SIG-M5 treated with dmso at 0.1 percent for 504 hours (cell line): ENCODE results near the gene THG1L.
"Not testable (repeated sequence)": the region's sequence is repeated elsewhere in the genome, so short reads cannot be mapped to it uniquely, and the experiment has no call there.

ENCODE experiments used
- DNase-seq: peaks from one replicate; lab custom pipeline; 2025; ENCODE audit not compliant: unreplicated experiment; lab: John Stamatoyannopoulos, UW

Gene THG1L

GRCh38 chr5:157731272-157732129 is at the start of gene THG1L:
TSS of gene THG1L (plus strand) at chr5:157731420. CDS start at chr5:157731441, 21 bp downstream.
- peak; percentile 95 for DNase-seq

- DNase-seq, result no peak
These were observed 49.0 kb upstream of the THG1L start for GRCh38 chr5:157682257-157682656.

GRCh38 chr5:157686276-157687197 is 44.7 kb upstream of the THG1L start:
- not testable (repeated sequence) for DNase-seq

GRCh38 chr5:157687198-157687554 is 44.0 kb upstream of the THG1L start:
- no peak for DNase-seq

GRCh38 chr5:157689942-157690689 is 41.1 kb upstream of the THG1L start:
- no peak for DNase-seq

GRCh38 chr5:157690690-157691433 is 40.4 kb upstream of the THG1L start:
- DNase-seq, result no peak

- not testable (repeated sequence) for DNase-seq
These were observed 37.4 kb upstream of the THG1L start for GRCh38 chr5:157693816-157694215.

- not testable (repeated sequence) for DNase-seq
These were observed 35.1 kb upstream of the THG1L start for GRCh38 chr5:157696154-157696553.

- not testable (repeated sequence) for DNase-seq
These were observed 32.5 kb upstream of the THG1L start for GRCh38 chr5:157698674-157699073.

GRCh38 chr5:157703736-157704135 is 27.5 kb upstream of the THG1L start:
- no peak for DNase-seq

GRCh38 chr5:157708866-157709265 is 22.4 kb upstream of the THG1L start:
- no peak for DNase-seq

- DNase-seq, result no peak
These were observed 21.9 kb upstream of the THG1L start for GRCh38 chr5:157709346-157709745.

- no peak for DNase-seq
These were observed 20.8 kb upstream of the THG1L start for GRCh38 chr5:157710431-157710830.

- DNase-seq, result no peak
These were observed 20.3 kb upstream of the THG1L start for GRCh38 chr5:157710882-157711281.

- no peak for DNase-seq
These were observed 17.2 kb upstream of the THG1L start for GRCh38 chr5:157713830-157714595.

GRCh38 chr5:157714596-157714864 is 16.7 kb upstream of the THG1L start:
- DNase-seq, result no peak

GRCh38 chr5:157718519-157718918 is 12.7 kb upstream of the THG1L start:
- peak; percentile 32 for DNase-seq

GRCh38 chr5:157719245-157719644 is 12.0 kb upstream of the THG1L start:
- no peak for DNase-seq

GRCh38 chr5:157721159-157721558 is 10.1 kb upstream of the THG1L start:
- DNase-seq, result no peak

GRCh38 chr5:157722895-157723294 is 8.3 kb upstream of the THG1L start:
- not testable (repeated sequence) for DNase-seq
